Stimulated activated naive CD8-positive, alpha-beta T cell treated with anti-CD3 and anti-CD28 coated beads, Interleukin-15, Interleukin-2, amounts not matched to agents 100 U/mL and 50 U/mL, for 24 hours (primary cell): ENCODE measurements around the gene SLC30A7.

Experiments used
- ATAC-seq: fragments of 150-1000 bp; cut with Tn5 transposase; one replicate; pipeline ENCODE4 v1.10.0; 2021
- DNase-seq: peaks from one replicate; pipeline ENCODE4 v3.0.0; 2021

The SLC30A7 gene

DNA sequence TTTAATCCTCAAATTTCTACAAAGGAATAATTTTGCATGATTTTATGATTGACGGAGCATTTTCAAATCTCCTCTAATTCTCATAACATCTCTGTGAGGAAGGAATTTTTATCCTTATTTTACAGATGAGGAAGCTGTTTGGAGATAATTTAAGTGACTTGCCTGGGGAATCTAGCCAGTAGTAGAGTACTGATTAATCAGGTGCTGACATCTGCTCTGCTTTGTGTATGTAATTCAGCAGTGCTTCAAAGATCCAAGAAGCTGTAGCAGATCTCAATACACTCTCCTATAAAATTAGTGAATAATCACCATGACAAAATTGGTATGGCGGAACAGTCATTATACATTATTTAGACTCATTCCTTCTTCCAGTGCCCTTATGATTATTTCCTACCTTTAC is 83.7 kb downstream of the SLC30A7 start:
- ATAC-seq (no peak), DNase-seq (no peak)

DNA sequence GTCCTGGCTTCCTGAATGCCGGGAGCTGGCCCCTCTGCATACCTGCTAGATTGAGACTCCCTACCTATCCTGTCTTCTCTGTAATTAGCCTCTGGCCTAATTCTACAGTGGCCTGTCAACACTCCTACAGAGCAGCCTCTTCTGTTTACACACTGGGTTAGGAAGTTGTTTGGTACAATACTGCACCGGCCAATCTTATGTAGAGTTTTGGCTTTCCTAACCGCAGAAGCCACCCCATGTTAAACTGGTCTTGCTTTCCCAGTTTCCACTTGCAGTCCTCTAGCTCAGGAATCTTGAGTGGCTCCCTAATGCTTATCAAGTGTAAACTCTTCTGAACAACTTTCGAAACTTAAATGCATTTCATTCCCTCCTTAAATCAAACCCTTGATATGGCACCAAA is 86.9 kb downstream of the SLC30A7 start:
- no peak for ATAC-seq
- DNase-seq: no peak

DNA sequence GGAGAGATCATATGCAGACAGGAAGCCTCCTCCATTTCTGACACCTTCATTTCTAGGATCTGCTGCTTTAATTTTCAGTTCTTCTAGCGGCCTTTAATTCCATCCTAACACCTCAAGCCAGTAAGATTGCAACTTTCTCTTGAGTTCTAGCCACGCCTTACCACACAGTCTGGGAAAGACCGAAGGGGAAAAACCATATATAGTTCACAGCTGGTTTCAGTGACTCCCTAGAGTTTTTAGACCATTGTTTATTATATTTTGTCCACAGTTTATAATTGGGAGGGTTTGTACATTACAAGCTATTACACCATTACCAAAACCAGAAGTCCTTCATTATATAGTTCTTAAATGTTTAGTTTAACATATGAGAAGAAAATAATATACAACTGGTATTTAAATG is 92.2 kb downstream of the SLC30A7 start:
- ATAC-seq (no peak), DNase-seq (no peak)

DNA sequence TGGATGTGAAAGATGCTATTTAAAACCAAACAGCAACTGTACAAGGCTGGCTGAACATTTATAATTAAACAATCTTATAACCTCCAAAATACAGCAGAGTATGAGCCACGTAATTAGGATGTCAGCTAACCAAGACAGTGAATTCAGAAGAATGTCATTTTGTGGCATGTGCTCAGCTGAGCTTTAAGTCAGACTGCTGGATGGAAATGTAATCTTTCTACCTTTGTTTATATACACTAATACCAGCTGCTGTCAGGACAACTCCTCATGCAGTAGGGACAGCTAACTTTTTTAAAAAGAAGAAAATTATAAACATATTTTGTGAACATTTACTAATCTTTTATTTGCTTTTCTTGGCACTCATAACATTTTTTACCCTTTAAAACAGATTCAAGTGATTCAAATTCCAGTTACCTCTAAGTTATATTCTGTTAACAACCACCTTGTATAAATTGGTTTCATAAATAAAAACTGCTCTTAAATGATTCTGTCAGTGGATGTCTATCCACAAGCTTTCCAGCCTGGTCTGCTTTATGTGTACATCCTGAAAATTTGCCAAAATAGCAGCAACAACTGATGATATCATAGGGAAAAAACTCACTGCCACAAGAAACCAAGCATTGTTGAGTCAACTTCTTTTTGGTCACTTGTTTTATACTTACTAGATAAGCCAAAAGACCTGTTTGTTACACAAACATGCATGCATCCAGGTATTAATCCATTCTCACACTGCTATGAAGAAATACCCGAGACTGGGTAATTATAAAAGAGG is 93.6 kb downstream of the SLC30A7 start:
- DNase-seq (no peak), ATAC-seq (no peak)

DNA sequence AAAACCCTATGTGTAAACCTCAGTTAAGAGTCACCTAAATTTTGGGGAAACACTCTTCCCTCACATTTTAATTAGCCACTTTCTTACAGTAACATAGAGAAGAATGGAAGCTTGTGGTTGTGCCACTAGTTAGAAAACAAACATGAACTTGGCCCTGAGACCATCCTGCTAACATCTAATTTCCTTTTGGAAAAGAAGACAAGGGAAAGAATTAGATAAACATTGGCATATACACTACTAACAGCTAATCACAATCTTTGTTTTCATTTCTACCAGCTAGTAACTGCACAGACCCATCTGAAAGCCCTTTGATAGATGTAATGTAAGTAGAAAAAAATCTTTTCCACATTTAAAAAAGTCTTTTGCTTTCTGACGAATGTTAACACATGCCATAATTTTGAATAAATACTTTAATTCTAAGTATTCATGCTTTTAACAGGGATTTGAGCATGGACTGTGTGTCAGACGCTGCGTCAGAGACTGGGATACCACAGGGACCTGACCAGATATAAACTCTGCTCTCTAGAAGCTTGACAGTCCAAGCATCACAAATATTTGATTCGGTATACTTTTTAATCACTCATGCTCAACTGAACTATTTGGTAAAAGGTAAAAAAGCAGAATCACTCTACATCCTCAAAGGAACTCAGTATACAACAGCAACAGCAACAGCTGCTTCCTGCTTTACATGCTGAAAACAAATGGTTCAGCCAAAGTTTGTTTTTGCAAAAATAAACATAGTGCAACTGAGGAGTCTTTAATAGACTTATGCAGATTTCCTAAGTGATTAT is 99.5 kb downstream of the SLC30A7 start:
- ATAC-seq: no peak
- no peak for DNase-seq

DNA sequence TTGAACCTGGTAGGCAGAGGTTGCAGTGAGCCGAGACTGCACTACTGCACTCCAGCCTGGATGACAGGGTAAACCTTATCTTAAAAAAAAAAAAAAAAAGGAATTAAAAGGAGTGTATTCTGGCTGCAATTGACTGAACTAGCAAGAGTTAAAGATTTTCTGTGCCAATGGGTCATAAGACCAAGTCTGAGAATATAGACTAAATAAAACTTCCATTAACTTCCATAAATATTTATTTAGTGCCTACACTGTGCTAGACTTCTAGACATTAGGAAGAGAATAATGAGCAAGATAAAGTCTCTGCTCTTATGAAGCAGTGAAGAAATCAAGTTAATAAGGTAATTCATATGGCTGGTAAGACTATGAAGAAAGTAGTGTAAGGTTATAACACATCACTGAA is 102.5 kb downstream of the SLC30A7 start:
- ATAC-seq (no peak), DNase-seq (no peak)

DNA sequence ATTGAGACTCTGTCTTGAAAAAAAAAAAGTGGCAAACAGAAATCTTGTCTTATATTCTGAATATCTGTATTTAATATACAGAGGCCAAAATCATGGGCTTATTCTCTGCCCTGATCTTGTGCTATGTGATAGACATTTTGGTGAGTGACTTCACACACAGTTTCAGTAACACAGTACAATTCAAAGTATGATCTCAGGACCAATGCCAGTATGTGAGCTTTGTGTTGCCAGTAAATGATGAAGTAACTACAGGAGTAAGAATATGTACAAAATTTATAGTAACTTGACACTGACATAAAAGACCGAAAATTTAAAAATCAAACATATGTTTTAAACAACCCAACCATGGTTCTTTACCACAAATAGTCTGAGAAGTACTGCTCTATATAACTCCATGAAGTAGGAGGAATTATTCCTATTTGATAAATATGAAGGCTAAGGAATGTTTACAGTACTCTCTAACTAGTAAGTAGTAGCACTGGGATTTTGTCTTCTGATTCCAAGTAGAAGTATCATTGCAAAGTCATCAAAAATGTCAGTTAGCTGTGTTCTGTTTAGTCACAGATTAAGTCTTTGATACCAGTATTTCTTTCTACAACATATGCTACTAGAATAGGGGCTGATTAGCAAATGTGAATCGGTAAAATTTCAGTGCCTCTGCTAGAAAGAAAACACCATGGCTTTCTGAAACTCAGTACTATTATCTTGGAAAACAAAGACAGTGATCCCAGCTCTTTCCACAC is 104.4 kb downstream of the SLC30A7 start:
- DNase-seq (no peak), ATAC-seq (no peak)

GRCh38 chr1:101002551-101002950 is 106.7 kb downstream of the SLC30A7 start:
- ATAC-seq: no peak
- DNase-seq: no peak

DNA sequence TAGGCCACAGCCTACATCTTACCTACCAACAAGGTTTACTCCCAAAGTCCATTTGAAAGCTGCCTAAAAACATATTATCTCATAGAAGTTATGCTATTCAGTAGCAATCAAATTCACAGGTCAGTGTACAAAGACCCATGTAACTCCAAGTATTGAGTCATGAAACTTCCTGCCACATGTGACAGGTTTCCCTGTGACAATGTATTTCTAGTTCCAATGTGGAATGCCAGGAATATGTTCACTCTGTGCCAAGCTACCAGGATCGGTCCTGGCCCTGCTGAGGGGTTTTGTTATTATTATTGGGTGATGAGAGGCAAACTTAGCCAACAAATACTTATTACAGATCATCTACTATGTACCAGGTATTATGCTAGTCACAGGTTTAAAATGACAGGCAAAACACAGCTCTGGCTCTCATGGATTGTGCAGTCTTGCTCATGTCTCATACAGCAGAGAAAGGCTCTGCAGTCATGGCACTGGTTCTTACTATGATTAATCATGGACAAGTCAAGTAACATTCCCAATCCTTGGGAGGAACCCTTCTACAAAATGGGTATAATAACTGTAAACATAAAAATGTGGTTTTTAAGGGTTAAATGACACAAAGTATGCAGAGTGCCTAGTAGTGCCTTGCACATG is 107.2 kb downstream of the SLC30A7 start:
- no peak for ATAC-seq

GRCh38 chr1:101004061-101004460 is 108.2 kb downstream of the SLC30A7 start:
- no peak for ATAC-seq

More for the DNA sequence above, 107.2 kb downstream of the SLC30A7 start:
- DNase-seq: no peak

DNA sequence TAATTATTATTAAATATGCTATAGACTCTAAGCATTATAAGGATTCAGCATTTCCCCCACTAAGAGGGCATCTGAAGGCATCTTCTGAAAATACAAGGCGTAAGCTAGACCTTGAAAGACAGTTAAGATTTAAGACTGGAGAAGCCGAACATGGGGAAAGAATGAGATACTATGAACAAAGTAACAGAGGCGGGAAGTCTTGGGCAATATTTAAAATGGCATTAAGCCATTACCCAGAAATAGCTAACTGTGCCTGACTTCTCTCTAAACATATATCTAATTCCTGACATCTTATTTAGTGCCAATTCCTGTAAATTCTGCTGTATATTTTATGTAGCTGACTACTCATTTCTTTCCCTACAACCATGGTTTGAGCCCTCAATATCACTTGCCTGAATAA is 108.8 kb downstream of the SLC30A7 start:
- DNase-seq (no peak), ATAC-seq (no peak)

More at GRCh38 chr1:101004061-101004460, 108.2 kb downstream of the SLC30A7 start:
- DNase-seq: no peak

DNA sequence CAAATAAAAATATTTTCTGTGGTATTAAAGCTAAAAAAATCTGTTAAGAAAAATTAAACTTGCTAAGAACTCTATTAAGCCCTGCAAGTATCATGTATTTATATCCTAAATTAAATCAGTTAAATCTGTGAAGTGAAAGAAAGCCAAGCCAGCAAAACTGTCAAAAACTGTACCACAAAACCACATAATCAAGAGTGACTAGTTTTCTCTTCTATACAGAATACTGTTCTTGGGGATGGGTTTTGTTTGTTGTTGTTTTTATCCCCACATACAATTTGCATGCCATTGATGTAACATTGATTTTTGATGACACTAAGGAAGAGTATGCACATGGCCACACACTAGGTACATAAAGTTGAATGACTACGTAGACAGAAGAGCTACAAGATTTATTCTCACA is 109.3 kb downstream of the SLC30A7 start:
- ATAC-seq (no peak), DNase-seq (no peak)

GRCh38 chr1:101005871-101006270 is 110.0 kb downstream of the SLC30A7 start:
- ATAC-seq (peak; percentile 60), DNase-seq (no peak)

GRCh38 chr1:101006553-101006952 is 110.7 kb downstream of the SLC30A7 start:
- no peak for DNase-seq
- ATAC-seq: peak; percentile 35

DNA sequence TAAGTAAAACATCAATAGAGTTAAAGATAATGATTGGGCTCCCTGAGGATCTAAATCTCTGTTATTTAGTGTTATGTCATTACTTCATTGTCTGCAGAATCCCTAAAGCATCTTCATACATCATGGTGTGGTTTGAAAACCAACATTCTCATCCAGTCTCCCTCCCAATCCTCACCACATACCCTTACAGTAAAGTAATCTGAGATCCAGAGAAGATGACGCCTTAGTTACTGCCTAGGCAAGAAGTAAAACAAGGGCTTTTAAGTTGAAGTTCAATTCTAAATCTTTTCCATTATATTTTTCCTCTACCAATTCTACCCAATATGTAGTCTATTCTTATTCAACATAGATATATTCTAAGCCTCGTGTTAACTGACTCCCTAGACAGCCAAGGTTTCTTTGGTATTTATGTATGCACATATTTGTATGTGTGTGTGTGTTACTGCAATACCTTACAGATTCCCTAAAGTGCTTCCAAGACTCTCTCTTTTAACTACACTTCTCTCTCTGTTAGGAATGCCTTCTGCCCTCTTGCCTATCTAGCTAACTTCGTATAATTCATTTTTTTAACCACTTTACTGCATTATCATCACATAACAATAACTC is 112.4 kb downstream of the SLC30A7 start:
- ATAC-seq (no peak), DNase-seq (no peak)

GRCh38 chr1:101013776-101014175 is 117.9 kb downstream of the SLC30A7 start:
- ATAC-seq (no peak), DNase-seq (no peak)

DNA sequence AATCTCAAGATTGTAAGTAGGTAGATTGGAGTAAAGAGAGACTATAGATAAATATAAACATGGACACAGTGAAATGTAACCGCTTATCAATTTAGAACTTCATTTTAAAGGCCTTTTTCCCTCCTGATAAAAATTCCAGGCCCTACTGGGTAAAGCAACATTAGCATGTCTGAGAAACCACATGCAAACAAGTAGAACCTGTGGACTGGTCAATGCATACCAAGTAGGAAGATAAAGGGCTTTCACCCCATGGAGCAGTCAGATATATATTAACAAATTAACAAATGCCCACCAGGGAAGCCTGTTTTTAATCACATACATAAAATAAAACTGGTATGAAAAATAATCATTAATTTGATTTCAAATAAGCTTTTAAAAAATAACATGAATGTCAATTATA is 121.6 kb downstream of the SLC30A7 start:
- DNase-seq (no peak), ATAC-seq (no peak)

- no peak for DNase-seq
Observed at GRCh38 chr1:101022294-101022693, 126.4 kb downstream of the SLC30A7 start.

DNA sequence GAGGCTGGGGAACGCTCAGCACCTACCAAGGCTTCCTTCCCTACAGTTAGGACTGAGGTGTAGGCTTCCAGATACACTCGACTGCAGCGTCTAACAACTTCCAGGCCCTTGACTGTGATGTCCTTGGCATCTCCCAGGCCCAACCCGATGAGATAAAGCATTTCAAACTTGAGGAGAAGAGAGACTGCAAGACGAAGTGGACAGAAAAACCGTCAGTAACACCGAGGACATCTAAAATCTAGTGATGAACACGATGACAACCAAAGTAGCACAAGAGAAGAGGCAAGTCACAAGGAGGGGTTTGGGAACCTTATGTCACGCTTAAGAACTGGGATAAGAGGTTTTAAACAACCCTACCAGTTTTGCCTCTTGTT is 129.4 kb downstream of the SLC30A7 start:
- ATAC-seq: peak; percentile 30
- DNase-seq: peak; percentile 13

More at GRCh38 chr1:101022294-101022693, 126.4 kb downstream of the SLC30A7 start:
- ATAC-seq: no peak

- DNase-seq: peak; percentile 92
- peak; percentile 94 for ATAC-seq
Observed at GRCh38 chr1:101025657-101026429, 130.0 kb downstream of the SLC30A7 start, which contains the start of gene DPH5. TSS of gene DPH5 (minus strand) at chr1:101025784. CDS start at chr1:101025443, 341 bp downstream.

- no peak for ATAC-seq
- DNase-seq: no peak
Observed at GRCh38 chr1:101026430-101026788, 130.5 kb downstream of the SLC30A7 start.
